H1 (cell line): ENCODE measurements around the gene ARL6IP4. TPM values are rescaled to one million over a fixed set of nuclear protein-coding genes. Genes with fewer than 3 reads are reported as not detected.

Experiments used
- CTCF ChIA-PET: fragments of 300-600 bp; sonication (Branson Sonifier 250); formaldehyde crosslinking; loops from one replicate; lab custom pipeline; 2021; ENCODE audit not compliant: partially characterized antibody; lab: Charles Lee
- POLR2A ChIA-PET: fragments of 300-600 bp; sonication (Branson Sonifier 250); formaldehyde crosslinking; loops from one replicate; lab custom pipeline; 2021; ENCODE audit warnings: inconsistent platforms; ENCODE audit not compliant: partially characterized antibody; lab: Charles Lee
- DNase-seq, 2 experiments: peaks; one replicate each; pipeline versions ENCODE4 v3.0.0 to v3.0.0-alpha.2; 2010 to 2022; ENCODE audit warnings: low spot score in 2 of 2, low read depth in 1 of 2, mixed read lengths in 1 of 2
- FAIRE-seq: peaks from 2 replicates; lab custom pipeline; 2011; peaks lifted over from hg19 to GRCh38; lab: Jason Lieb, UNC
- H2AFZ ChIP-seq: 2 replicates; pipeline ENCODE4 v1.8.1; 2012; ENCODE audit warnings: low read length, inconsistent platforms
- H2AK5ac ChIP-seq: 2 replicates; pipeline ENCODE4 v1.6.1; 2013; ENCODE audit warnings: low read depth, low read length
- H2BK120ac ChIP-seq: replicated peaks from 2 replicates; pipeline ENCODE3; 2013; ENCODE audit warnings: low read depth, low read length, inconsistent platforms
- H2BK12ac ChIP-seq: 2 replicates; pipeline ENCODE4 v1.6.1; 2013; ENCODE audit warnings: low read depth, low read length
- H2BK15ac ChIP-seq: 2 replicates; pipeline ENCODE4 v1.6.1; 2013; ENCODE audit warnings: low read length
- H2BK20ac ChIP-seq: 2 replicates; pipeline ENCODE4 v1.6.1; 2013; ENCODE audit warnings: low read length
- H2BK5ac ChIP-seq: 2 replicates; pipeline ENCODE4 v1.6.1; 2013; ENCODE audit warnings: low read depth, low read length
- H3K14ac ChIP-seq: 2 replicates; pipeline ENCODE4 v1.6.1; 2013; ENCODE audit warnings: inconsistent platforms; ENCODE audit not compliant: insufficient read length
- H3K18ac ChIP-seq: 2 replicates; pipeline ENCODE4 v1.6.1; 2013; ENCODE audit warnings: low read length; ENCODE audit errors: extremely low read depth
- H3K23ac ChIP-seq: 2 replicates; pipeline ENCODE4 v1.6.1; 2013; ENCODE audit warnings: inconsistent platforms; ENCODE audit not compliant: insufficient read length
- H3K23me2 ChIP-seq: 2 replicates; pipeline ENCODE4 v1.6.1; 2013; ENCODE audit warnings: low read depth, low read length
- H3K27ac ChIP-seq: 2 replicates; pipeline ENCODE4 v1.6.1; 2011; ENCODE audit warnings: low read depth, low read length, inconsistent platforms
- H3K27me3 ChIP-seq, 4 experiments: replicated peaks in 1 of 4; 1 replicate in 1 of 4; 2 replicates in 3 of 4; pipeline versions ENCODE4 v1.6.1 to v1.8.1; 2011 to 2013; ENCODE audit warnings: low read length in 3 of 4, mild to moderate bottlenecking in 3 of 4, inconsistent platforms in 2 of 4, mixed read lengths in 2 of 4, moderate library complexity in 1 of 4; ENCODE audit not compliant: control insufficient read depth in 3 of 4, insufficient read depth in 3 of 4; ENCODE audit errors: extremely low read depth in 1 of 4
- H3K36me3 ChIP-seq, 4 experiments: 2 replicates each; pipeline versions ENCODE4 v1.6.1 to v1.8.1; 2011 to 2013; ENCODE audit warnings: mild to moderate bottlenecking in 4 of 4, low read length in 3 of 4, moderate library complexity in 2 of 4, control low read depth in 1 of 4, inconsistent platforms in 1 of 4; ENCODE audit not compliant: insufficient read depth in 4 of 4, control insufficient read depth in 2 of 4
- H3K4ac ChIP-seq: replicated peaks from 2 replicates; pipeline ENCODE3; 2013; ENCODE audit warnings: low read length, low read depth, mixed read lengths, inconsistent platforms; ENCODE audit not compliant: insufficient read length
- H3K4me1 ChIP-seq, 4 experiments: replicated peaks in 1 of 4; 1 replicate in 1 of 4; 2 replicates in 3 of 4; pipeline versions ENCODE4 v1.6.1 to v1.8.1; 2011 to 2013; ENCODE audit warnings: low read length in 3 of 4, inconsistent platforms in 2 of 4, mixed read lengths in 1 of 4; ENCODE audit not compliant: insufficient read depth in 4 of 4, control insufficient read depth in 3 of 4
- H3K4me2 ChIP-seq, 2 experiments: 2 replicates each; pipeline versions ENCODE4 v1.6.1 to v1.8.1; 2011 to 2013; ENCODE audit warnings: low read depth in 2 of 2, low read length in 2 of 2, control low read depth in 1 of 2, inconsistent platforms in 1 of 2, mild to moderate bottlenecking in 1 of 2; ENCODE audit not compliant: insufficient read depth in 1 of 2
- H3K4me3 ChIP-seq, 4 experiments: fragments of 200-600, 300-600 bp in 1 of 4; sonication (generic), shearing (Covaris generic), sonication (Bioruptor Twin) in 1 of 4; 2 replicates each; pipeline versions ENCODE4 v1.5.1 to v1.8.1; 2011 to 2016; ENCODE audit warnings: low read length in 4 of 4, low read depth in 3 of 4, control low read depth in 2 of 4, inconsistent platforms in 2 of 4, mild to moderate bottlenecking in 2 of 4, mixed read lengths in 1 of 4, moderate library complexity in 1 of 4; ENCODE audit not compliant: insufficient read depth in 2 of 4; ENCODE audit errors: extremely low read depth in 1 of 4
- H3K56ac ChIP-seq: replicated peaks from 2 replicates; pipeline ENCODE3; 2013; ENCODE audit warnings: low read depth, mild to moderate bottlenecking, mixed read lengths, low read length, inconsistent platforms; ENCODE audit not compliant: insufficient read length
- H3K79me1 ChIP-seq: 2 replicates; pipeline ENCODE4 v1.6.1; 2013; ENCODE audit warnings: low read depth, low read length, control low read depth
- H3K79me2 ChIP-seq, 2 experiments: 2 replicates each; pipeline versions ENCODE4 v1.6.1 to v1.8.1; 2012 to 2013; ENCODE audit warnings: low read length in 2 of 2, mild to moderate bottlenecking in 2 of 2, inconsistent platforms in 1 of 2; ENCODE audit not compliant: insufficient read depth in 2 of 2, control insufficient read depth in 1 of 2
- H3K9ac ChIP-seq, 4 experiments: replicated peaks in 1 of 4; 1 replicate in 1 of 4; 2 replicates in 3 of 4; pipeline versions ENCODE4 v1.6.1 to v1.8.1; 2011 to 2013; ENCODE audit warnings: low read depth in 3 of 4, low read length in 3 of 4, control low read depth in 2 of 4, mild to moderate bottlenecking in 2 of 4, moderate library complexity in 2 of 4, inconsistent platforms in 1 of 4; ENCODE audit errors: extremely low read depth in 1 of 4
- H3K9me3 ChIP-seq, 2 experiments: 2 replicates each; pipeline versions ENCODE4 v1.6.1 to v1.8.1; 2012 to 2013; ENCODE audit warnings: mild to moderate bottlenecking in 2 of 2, moderate library complexity in 2 of 2, control low read depth in 1 of 2, inconsistent platforms in 1 of 2, low read depth in 1 of 2, low read length in 1 of 2, mixed read lengths in 1 of 2; ENCODE audit not compliant: insufficient read depth in 2 of 2
- H4K20me1 ChIP-seq, 2 experiments: replicated peaks in 1 of 2; 2 replicates each; pipeline versions ENCODE3 to v1.8.1; 2011 to 2013; ENCODE audit warnings: inconsistent platforms in 2 of 2, low read length in 2 of 2, mild to moderate bottlenecking in 1 of 2; ENCODE audit not compliant: insufficient read depth in 2 of 2, control insufficient read depth in 1 of 2
- H4K5ac ChIP-seq: 2 replicates; pipeline ENCODE4 v1.6.1; 2013; ENCODE audit warnings: low read length, low read depth, mixed read lengths, inconsistent platforms; ENCODE audit not compliant: insufficient read length
- H4K8ac ChIP-seq: 2 replicates; pipeline ENCODE4 v1.8.0; 2013; ENCODE audit warnings: mild to moderate bottlenecking, moderate library complexity, low read length, inconsistent platforms; ENCODE audit not compliant: insufficient read depth; ENCODE audit errors: extremely low read depth
- H4K91ac ChIP-seq: replicated peaks from 2 replicates; pipeline ENCODE3; 2013; ENCODE audit warnings: low read length, mixed read lengths, inconsistent platforms; ENCODE audit not compliant: insufficient read length
- BACH1 ChIP-seq: IDR thresholded peaks from 2 replicates; pipeline ENCODE4 v1.6.1; 2012; ENCODE audit warnings: low read length, improper control_type of control experiment
- BCL11A ChIP-seq, 2 experiments: IDR thresholded peaks; one replicate each; pipeline ENCODE4 v1.6.1; 2011; ENCODE audit warnings: low read depth in 2 of 2, low read length in 2 of 2, mild to moderate bottlenecking in 2 of 2
- HDAC2 ChIP-seq, 2 experiments: fragments of 300-600 bp in 1 of 2; sonication (generic) in 1 of 2; IDR thresholded peaks; 2 replicates each; pipeline ENCODE4 v1.6.1; 2011 to 2012; ENCODE audit warnings: low read depth in 2 of 2, low read length in 2 of 2, mild to moderate bottlenecking in 2 of 2, moderate library complexity in 2 of 2, borderline replicate concordance in 1 of 2, inconsistent platforms in 1 of 2
- KDM4A ChIP-seq: IDR thresholded peaks from one replicate; pipeline ENCODE4 v1.7.1; 2012; ENCODE audit warnings: low read depth, mild to moderate bottlenecking, moderate library complexity, low read length, inconsistent platforms; ENCODE audit not compliant: severe bottlenecking
- KDM5A ChIP-seq: fragments of 200-600 bp; IDR thresholded peaks from 2 replicates; pipeline ENCODE4 v1.7.1; 2012; ENCODE audit warnings: mild to moderate bottlenecking, low read length, inconsistent platforms, mixed read lengths
- MAFK ChIP-seq: IDR thresholded peaks from 2 replicates; pipeline ENCODE4 v1.6.1; 2012; ENCODE audit warnings: low read depth, mild to moderate bottlenecking, improper control_type of control experiment, low read length
- NRF1 ChIP-seq: IDR thresholded peaks from 2 replicates; pipeline ENCODE4 v1.6.1; 2011; ENCODE audit warnings: mild to moderate bottlenecking, low read depth, low read length, improper control_type of control experiment
- POLR2AphosphoS5 ChIP-seq: IDR thresholded peaks from 2 replicates; pipeline ENCODE4 v1.6.1; 2011; ENCODE audit warnings: low read depth, low read length
- RAD21 ChIP-seq, 2 experiments: IDR thresholded peaks in 1 of 2; conservative IDR thresholded peaks in 1 of 2; 2 replicates each; pipeline ENCODE4 v1.6.1; 2011; ENCODE audit warnings: low read depth in 2 of 2, low read length in 2 of 2, improper control_type of control experiment in 1 of 2, inconsistent platforms in 1 of 2, mild to moderate bottlenecking in 1 of 2, moderate library complexity in 1 of 2
- RNF2 ChIP-seq: fragments of 200-900, 300-1000 bp; sonication (generic); IDR thresholded peaks from 2 replicates; pipeline ENCODE4 v1.7.1; 2016; ENCODE audit warnings: borderline replicate concordance, low read depth, mild to moderate bottlenecking, antibody characterized with exemption, low read length; ENCODE audit not compliant: poor library complexity, severe bottlenecking; ENCODE audit errors: missing control alignments
- WGBS, 2 experiments: shearing (Covaris generic) in 1 of 2; methylation state at CpG; one replicate each; pipeline versions ENCODE4 v1.1.6 to v1.1.7; 2013 to 2015; ENCODE audit warnings: low lambda C conversion rate in 2 of 2, mixed read lengths in 2 of 2, inconsistent platforms in 1 of 2, low coverage in 1 of 2, missing lambda C conversion rate in 1 of 2; ENCODE audit not compliant: insufficient replicate concordance in 2 of 2, insufficient coverage in 1 of 2, insufficient read length in 1 of 2; ENCODE audit errors: extremely low coverage in 1 of 2, missing lambda C conversion rate in 1 of 2; 5-methylcytosine and 5-hydroxymethylcytosine counted together
- polyA plus RNA-seq, 7 experiments: library from polyadenylated mRNA; depleted of rRNA in 3 of 7; stranded (reverse) in 5 of 7; unstranded in 2 of 7; fragments of >200 nt in 5 of 7; fragments of 200-250 nt in 2 of 7; gene quantifications; 1 replicate in 5 of 7; 2 replicates in 1 of 7; 4 replicates in 1 of 7; pipeline versions ENCODE4 v1.2.1 to v1.2.3, GENCODE V29; 2011 to 2013; ENCODE audit warnings: missing spikeins in 2 of 7, mixed read lengths in 2 of 7
- total RNA-seq: library from RNA; stranded (reverse); fragmentation: NEBNext Ultra II Directional; extraction: Animal tissue kit (Norgen Biotek cat#: 25700); gene quantifications from 2 replicates; pipeline ENCODE4 v1.2.1, GENCODE V29; 2021
- TF ChIP-seq, protein P1 (sequence below): IDR thresholded peaks from 2 replicates; pipeline ENCODE4 v1.6.1; 2011; ENCODE audit warnings: low read depth, mild to moderate bottlenecking, low read length; ENCODE audit not compliant: insufficient read depth

Gene ARL6IP4
- total and polyA plus RNA-seq, 2 of the 8 experiments (the other 6 are each of a cell fraction or from before 2014, with no cell fraction given), result 76.4 to 109 TPM

GRCh38 chr12:122978507-122978955, 1.9 kb upstream of the ARL6IP4 start:
- H3K23me2 ChIP-seq, result peaks cover 24% of the 10 kb centered on the region
- peaks cover 7% of the 10 kb centered on the region; the same call in 1 of the 2 replicates for H3K79me1 ChIP-seq
- H3K14ac ChIP-seq, result no peak overlapping the region
- H2BK120ac ChIP-seq, result no peak overlapping the region
- H3K9ac ChIP-seq, result no peak overlapping the region
- H3K9me3 ChIP-seq, result no peaks in the 10 kb centered on the region
- no peak overlapping the region for H4K91ac ChIP-seq
- no peak overlapping the region for H3K56ac ChIP-seq
- H4K8ac ChIP-seq, result no peak overlapping the region
- POLR2A ChIA-PET, result interaction anchor here (1.0 to 2.8 kb wide), 8 partner anchors 8 to 254 kb away, joined by 3 to 13 read pairs (median 6); partner anchors contain the start of genes MPHOSPH9 and MTRFR
- no peak overlapping the region for H3K4ac ChIP-seq
- H3K23ac ChIP-seq, result no peak overlapping the region
- H3K4me3 ChIP-seq, result no peak overlapping the region
- H3K18ac ChIP-seq, result no peak overlapping the region
- H3K27ac ChIP-seq, result no peak overlapping the region
- DNase-seq (no peak), FAIRE-seq (no peak)
- no peak overlapping the region for H2BK20ac ChIP-seq
- H3K36me3 ChIP-seq, result peaks cover 0 to 6% (median 1%) of the 10 kb centered on the region in 4 experiments; a peak in 2 of 8 replicates
- H2BK15ac ChIP-seq, result no peak overlapping the region
- no peak overlapping the region for H3K4me2 ChIP-seq
- H3K79me2 ChIP-seq, result peaks cover 0 to 12% of the 10 kb centered on the region in 2 experiments; a peak in 1 of 4 replicates
- H3K27me3 ChIP-seq, result no peaks in the 10 kb centered on the region
- H3K4me1 ChIP-seq, result peaks cover 0 to 22% (median 12%) of the 10 kb centered on the region in 4 experiments; a peak in 6 of 7 replicates
- H2BK5ac ChIP-seq, result no peak overlapping the region
- CTCF ChIA-PET, result interaction anchor here (0.9 to 1.7 kb wide), 5 partner anchors 12 to 260 kb away, joined by 3 to 8 read pairs (median 3); partner anchors contain the start of gene ABCB9
- H2BK12ac ChIP-seq, result no peak overlapping the region
- no peak overlapping the region for H2AFZ ChIP-seq
- 86% methylated on average over 14 of the region's 21 CpGs; no CpG with 5 or more reads in 1 of the 2 experiments for WGBS, 2 experiments
- H4K5ac ChIP-seq, result no peak overlapping the region
- peaks cover 0 to 12% of the 10 kb centered on the region in 2 experiments for H4K20me1 ChIP-seq
- no peak overlapping the region for H2AK5ac ChIP-seq
- TF ChIP-seq RAD21 (IDR thresholded peaks at IDR 0.05 in 1 of 2, conservative IDR thresholded peaks at IDR 0.05 in 1 of 2; ENCODE audit: low read depth in 2 of 2, low read length in 2 of 2) (no peak), BACH1 (no peak), HDAC2 (IDR thresholded peaks at IDR 0.05; ENCODE audit: borderline replicate concordance in 1 of 2, low read depth in 2 of 2, low read length in 2 of 2) (no peak), POLR2AphosphoS5 (no peak), NRF1 (no peak), BCL11A (IDR thresholded peaks at IDR 0.05; ENCODE audit: low read depth in 2 of 2, low read length in 2 of 2) (no peak), KDM4A (no peak), KDM5A (no peak), MAFK (no peak), RNF2 (no peak)
- TF ChIP-seq, protein P1, sequence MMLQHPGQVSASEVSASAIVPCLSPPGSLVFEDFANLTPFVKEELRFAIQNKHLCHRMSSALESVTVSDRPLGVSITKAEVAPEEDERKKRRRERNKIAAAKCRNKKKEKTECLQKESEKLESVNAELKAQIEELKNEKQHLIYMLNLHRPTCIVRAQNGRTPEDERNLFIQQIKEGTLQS, result no peak
